Liver (tissue), 2 donors: ENCODE results near the gene AATK.

ENCODE experiments used
- YY1 ChIP-seq: IDR thresholded peaks from 2 replicates; pipeline ENCODE4 v1.6.1; 2016; ENCODE audit warnings: antibody characterized with exemption, mild to moderate bottlenecking
- TF ChIP-seq, protein P1 (sequence below): fragments of 150-350 bp; IDR thresholded peaks from 2 replicates; pipeline ENCODE4 v1.5.1; 2017; ENCODE audit warnings: improper control_type of control experiment, low read depth, low read length; ENCODE audit not compliant: missing input control
- donor health status: healthy.

DNA sequence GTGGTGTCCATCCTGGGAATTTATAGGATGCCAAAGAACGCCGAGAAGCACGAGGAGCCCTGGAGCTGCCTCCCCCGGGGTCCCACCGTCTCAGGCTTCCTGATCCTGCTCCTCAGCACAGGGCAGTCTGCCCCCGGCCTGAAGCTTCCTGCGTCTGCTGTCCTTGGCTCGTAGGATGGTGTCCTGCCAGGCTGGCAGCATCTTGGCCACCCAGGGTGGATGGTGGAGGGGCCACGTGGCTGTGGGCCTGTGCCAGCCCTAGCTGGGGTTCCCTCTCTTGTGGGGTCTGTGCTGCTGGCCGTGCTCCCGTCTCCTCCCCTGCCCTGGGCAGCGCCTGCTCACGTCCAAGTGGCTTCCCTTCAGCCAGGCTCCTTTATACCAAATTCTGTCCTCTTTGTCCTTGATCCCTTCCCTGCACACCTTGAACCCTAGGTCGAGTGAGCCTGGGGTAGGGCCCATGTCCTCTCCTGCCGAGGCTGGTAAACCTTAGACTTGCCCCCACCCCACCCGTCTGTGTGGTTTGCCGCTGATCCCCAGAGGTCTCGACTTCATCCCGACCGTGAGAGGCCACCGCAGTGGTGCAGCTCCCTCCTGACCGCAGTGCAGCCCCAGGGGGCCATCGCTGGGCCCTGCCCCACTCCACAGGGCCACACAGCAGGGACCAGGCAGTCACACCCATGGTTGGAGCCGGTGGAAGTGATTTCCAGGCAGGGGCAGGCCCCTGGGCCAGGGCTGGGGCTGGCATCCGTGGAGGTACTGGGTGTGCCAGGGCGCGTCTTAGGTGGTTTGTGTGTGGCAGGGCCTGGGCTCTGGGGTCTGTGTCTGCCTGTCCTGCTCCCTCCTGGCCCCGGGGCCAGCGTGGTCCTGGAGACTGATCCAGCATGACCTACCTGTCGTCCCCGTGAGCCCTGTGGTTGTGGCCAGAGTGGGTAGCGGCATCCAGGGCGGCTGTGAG, 84.5 kb downstream of the AATK start:
- TF ChIP-seq YY1 = no peak
- TF ChIP-seq, protein P1, sequence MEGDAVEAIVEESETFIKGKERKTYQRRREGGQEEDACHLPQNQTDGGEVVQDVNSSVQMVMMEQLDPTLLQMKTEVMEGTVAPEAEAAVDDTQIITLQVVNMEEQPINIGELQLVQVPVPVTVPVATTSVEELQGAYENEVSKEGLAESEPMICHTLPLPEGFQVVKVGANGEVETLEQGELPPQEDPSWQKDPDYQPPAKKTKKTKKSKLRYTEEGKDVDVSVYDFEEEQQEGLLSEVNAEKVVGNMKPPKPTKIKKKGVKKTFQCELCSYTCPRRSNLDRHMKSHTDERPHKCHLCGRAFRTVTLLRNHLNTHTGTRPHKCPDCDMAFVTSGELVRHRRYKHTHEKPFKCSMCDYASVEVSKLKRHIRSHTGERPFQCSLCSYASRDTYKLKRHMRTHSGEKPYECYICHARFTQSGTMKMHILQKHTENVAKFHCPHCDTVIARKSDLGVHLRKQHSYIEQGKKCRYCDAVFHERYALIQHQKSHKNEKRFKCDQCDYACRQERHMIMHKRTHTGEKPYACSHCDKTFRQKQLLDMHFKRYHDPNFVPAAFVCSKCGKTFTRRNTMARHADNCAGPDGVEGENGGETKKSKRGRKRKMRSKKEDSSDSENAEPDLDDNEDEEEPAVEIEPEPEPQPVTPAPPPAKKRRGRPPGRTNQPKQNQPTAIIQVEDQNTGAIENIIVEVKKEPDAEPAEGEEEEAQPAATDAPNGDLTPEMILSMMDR = no peak
